ENCODE data around the gene KREMEN1. TPM values are rescaled to one million over a fixed set of nuclear protein-coding genes. Genes with fewer than 3 reads are reported as not detected.

Gene KREMEN1
- total and polyA plus RNA-seq, 5 donors from 2014 or later: 0.10 TPM; not detected in 4

GRCh38 chr22:29090039-29090438 lies 17.2 kb downstream of the KREMEN1 start:
- H3K4me1 ChIP-seq (ENCODE audit: control insufficient read depth, insufficient read depth, low read length, poor library complexity, severe bottlenecking): no peaks in the 10 kb centered on the region
- no peaks in the 10 kb centered on the region for H3K9me3 ChIP-seq (ENCODE audit: control insufficient read depth in 2 of 2, low read length in 2 of 2)
- ATAC-seq (ENCODE audit: low read depth in 2 of 2) (no peak), DNase-seq (no peak)
- no peak overlapping the region for H3K27ac Mint-ChIP-seq
- H3K27ac ChIP-seq (ENCODE audit: insufficient read depth, low read length, poor library complexity, severe bottlenecking): no peak overlapping the region
- H3K27me3 ChIP-seq (ENCODE audit: control insufficient read depth, insufficient read depth, low read length): peaks cover 9% of the 10 kb centered on the region
- H3K36me3 ChIP-seq (ENCODE audit: control insufficient read depth, insufficient read depth, low read length): no peaks in the 10 kb centered on the region
- no peak overlapping the region for H3K4me3 Mint-ChIP-seq
- H3K4me3 ChIP-seq (ENCODE audit: low read depth, low read length): no peak overlapping the region
- peaks cover 37% of the 10 kb centered on the region for H3K27me3 Mint-ChIP-seq
- H3K36me3 Mint-ChIP-seq: no peaks in the 10 kb centered on the region
- H3K4me1 Mint-ChIP-seq: peaks cover 0 to 2% (median 0%) of the 10 kb centered on the region in 4 donors
- H3K9me3 Mint-ChIP-seq: peaks cover 0 to 2% (median 0%) of the 10 kb centered on the region in 7 donors

GRCh38 chr22:29092243-29092642 lies 19.4 kb downstream of the KREMEN1 start:
- no peak overlapping the region for H3K4me3 Mint-ChIP-seq
- peaks cover 0 to 2% (median 0%) of the 10 kb centered on the region in 4 donors for H3K4me1 Mint-ChIP-seq
- Histone ChIP-seq H3K27me3 (ENCODE audit: control insufficient read depth, insufficient read depth, low read length) (peaks cover 10% of the 10 kb centered on the region), H3K4me1 (ENCODE audit: control insufficient read depth, insufficient read depth, low read length, poor library complexity, severe bottlenecking) (no peaks in the 10 kb centered on the region), H3K36me3 (ENCODE audit: control insufficient read depth, insufficient read depth, low read length) (no peaks in the 10 kb centered on the region), H3K27ac (ENCODE audit: insufficient read depth, low read length, poor library complexity, severe bottlenecking) (no peak overlapping the region), H3K4me3 (ENCODE audit: low read depth, low read length) (no peak overlapping the region), H3K9me3 (ENCODE audit: control insufficient read depth in 2 of 2, low read length in 2 of 2) (no peaks in the 10 kb centered on the region)
- H3K9me3 Mint-ChIP-seq: peaks cover 0 to 2% (median 0%) of the 10 kb centered on the region in 7 donors
- no peaks in the 10 kb centered on the region for H3K36me3 Mint-ChIP-seq
- H3K27me3 Mint-ChIP-seq: peaks cover 33% of the 10 kb centered on the region
- ATAC-seq (ENCODE audit: low read depth in 2 of 2) (no peak), DNase-seq (no peak)
- H3K27ac Mint-ChIP-seq: no peak overlapping the region

GRCh38 chr22:29093030-29093429 lies 20.2 kb downstream of the KREMEN1 start:
- H3K27ac ChIP-seq (ENCODE audit: insufficient read depth, low read length, poor library complexity, severe bottlenecking): no peak overlapping the region
- no peak overlapping the region for H3K27ac Mint-ChIP-seq
- no peak overlapping the region for H3K4me3 Mint-ChIP-seq
- H3K36me3 ChIP-seq (ENCODE audit: control insufficient read depth, insufficient read depth, low read length): no peaks in the 10 kb centered on the region
- H3K4me1 Mint-ChIP-seq: peaks cover 0 to 2% (median 0%) of the 10 kb centered on the region in 4 donors
- no peaks in the 10 kb centered on the region for H3K9me3 ChIP-seq (ENCODE audit: control insufficient read depth in 2 of 2, low read length in 2 of 2)
- H3K36me3 Mint-ChIP-seq: no peaks in the 10 kb centered on the region
- H3K4me1 ChIP-seq (ENCODE audit: control insufficient read depth, insufficient read depth, low read length, poor library complexity, severe bottlenecking): no peaks in the 10 kb centered on the region
- ATAC-seq (ENCODE audit: low read depth in 2 of 2) (no peak), DNase-seq (no peak)
- H3K4me3 ChIP-seq (ENCODE audit: low read depth, low read length): no peak overlapping the region
- H3K27me3 Mint-ChIP-seq: peaks cover 34% of the 10 kb centered on the region
- peaks cover 10% of the 10 kb centered on the region for H3K27me3 ChIP-seq (ENCODE audit: control insufficient read depth, insufficient read depth, low read length)
- H3K9me3 Mint-ChIP-seq: peaks cover 0 to 2% (median 0%) of the 10 kb centered on the region in 7 donors

GRCh38 chr22:29093501-29094300 lies 20.9 kb downstream of the KREMEN1 start:
- Mint-ChIP-seq H3K9me3 (peaks cover 0 to 2% (median 0%) of the 10 kb centered on the region in 7 donors), H3K4me1 (peaks cover 0 to 2% (median 0%) of the 10 kb centered on the region in 4 donors), H3K27ac (no peak overlapping the region), H3K27me3 (peaks cover 31% of the 10 kb centered on the region), H3K36me3 (no peaks in the 10 kb centered on the region), H3K4me3 (peak overlapping the region in 1 of 4 donors; percentile 52)
- Histone ChIP-seq H3K9me3 (ENCODE audit: control insufficient read depth in 2 of 2, low read length in 2 of 2) (no peaks in the 10 kb centered on the region), H3K36me3 (ENCODE audit: control insufficient read depth, insufficient read depth, low read length) (no peaks in the 10 kb centered on the region), H3K4me3 (ENCODE audit: low read depth, low read length) (no peak overlapping the region), H3K27ac (ENCODE audit: insufficient read depth, low read length, poor library complexity, severe bottlenecking) (no peak overlapping the region), H3K4me1 (ENCODE audit: control insufficient read depth, insufficient read depth, low read length, poor library complexity, severe bottlenecking) (no peaks in the 10 kb centered on the region), H3K27me3 (ENCODE audit: control insufficient read depth, insufficient read depth, low read length) (peaks cover 10% of the 10 kb centered on the region)
- ATAC-seq (ENCODE audit: low read depth in 2 of 2) (no peak), DNase-seq (no peak)

- Histone ChIP-seq H3K4me3 (ENCODE audit: low read depth, low read length) (no peak overlapping the region), H3K4me1 (ENCODE audit: control insufficient read depth, insufficient read depth, low read length, poor library complexity, severe bottlenecking) (no peaks in the 10 kb centered on the region), H3K27ac (ENCODE audit: insufficient read depth, low read length, poor library complexity, severe bottlenecking) (no peak overlapping the region), H3K27me3 (ENCODE audit: control insufficient read depth, insufficient read depth, low read length) (peaks cover 11% of the 10 kb centered on the region), H3K36me3 (ENCODE audit: control insufficient read depth, insufficient read depth, low read length) (no peaks in the 10 kb centered on the region), H3K9me3 (ENCODE audit: control insufficient read depth in 2 of 2, low read length in 2 of 2) (no peaks in the 10 kb centered on the region)
- DNase-seq: no peak
- Mint-ChIP-seq H3K4me3 (no peak overlapping the region), H3K4me1 (peaks cover 0 to 2% (median 0%) of the 10 kb centered on the region in 4 donors), H3K27me3 (peaks cover 33% of the 10 kb centered on the region), H3K36me3 (no peaks in the 10 kb centered on the region), H3K9me3 (peaks cover 0 to 2% (median 0%) of the 10 kb centered on the region in 7 donors), H3K27ac (no peak overlapping the region)
- no peak for ATAC-seq (ENCODE audit: low read depth in 2 of 2)
Measured at GRCh38 chr22:29095459-29095858, 22.6 kb downstream of the KREMEN1 start.

GRCh38 chr22:29096736-29097669 lies 24.2 kb downstream of the KREMEN1 start:
- no peaks in the 10 kb centered on the region for H3K36me3 Mint-ChIP-seq
- H3K27me3 Mint-ChIP-seq: peaks cover 26% of the 10 kb centered on the region
- Histone ChIP-seq H3K9me3 (ENCODE audit: control insufficient read depth in 2 of 2, low read length in 2 of 2) (no peaks in the 10 kb centered on the region), H3K36me3 (ENCODE audit: control insufficient read depth, insufficient read depth, low read length) (no peaks in the 10 kb centered on the region), H3K4me1 (ENCODE audit: control insufficient read depth, insufficient read depth, low read length, poor library complexity, severe bottlenecking) (no peaks in the 10 kb centered on the region), H3K4me3 (ENCODE audit: low read depth, low read length) (no peak overlapping the region), H3K27ac (ENCODE audit: insufficient read depth, low read length, poor library complexity, severe bottlenecking) (no peak overlapping the region), H3K27me3 (ENCODE audit: control insufficient read depth, insufficient read depth, low read length) (peaks cover 10% of the 10 kb centered on the region)
- H3K27ac Mint-ChIP-seq: no peak overlapping the region
- H3K9me3 Mint-ChIP-seq: no peaks in the 10 kb centered on the region
- H3K4me3 Mint-ChIP-seq: no peak overlapping the region
- no peak for DNase-seq
- no peak for ATAC-seq (ENCODE audit: low read depth in 2 of 2)
- H3K4me1 Mint-ChIP-seq: no peaks in the 10 kb centered on the region

- no peak for DNase-seq
- no peaks in the 10 kb centered on the region for H3K9me3 ChIP-seq (ENCODE audit: control insufficient read depth in 2 of 2, low read length in 2 of 2)
- no peak overlapping the region for H3K4me3 Mint-ChIP-seq
- H3K27me3 Mint-ChIP-seq: peaks cover 24% of the 10 kb centered on the region
- no peak overlapping the region for H3K4me3 ChIP-seq (ENCODE audit: low read depth, low read length)
- H3K36me3 ChIP-seq (ENCODE audit: control insufficient read depth, insufficient read depth, low read length): no peaks in the 10 kb centered on the region
- no peaks in the 10 kb centered on the region for H3K4me1 Mint-ChIP-seq
- H3K27me3 ChIP-seq (ENCODE audit: control insufficient read depth, insufficient read depth, low read length): peaks cover 9% of the 10 kb centered on the region
- ATAC-seq (ENCODE audit: low read depth in 2 of 2): no peak
- H3K27ac Mint-ChIP-seq: no peak overlapping the region
- no peaks in the 10 kb centered on the region for H3K9me3 Mint-ChIP-seq
- H3K27ac ChIP-seq (ENCODE audit: insufficient read depth, low read length, poor library complexity, severe bottlenecking): no peak overlapping the region
- H3K4me1 ChIP-seq (ENCODE audit: control insufficient read depth, insufficient read depth, low read length, poor library complexity, severe bottlenecking): no peaks in the 10 kb centered on the region
- H3K36me3 Mint-ChIP-seq: no peaks in the 10 kb centered on the region
Measured at GRCh38 chr22:29098296-29098695, 25.5 kb downstream of the KREMEN1 start.
